H1 (cell line): ENCODE results near the gene LMBR1. TPM values are rescaled to one million over a fixed set of nuclear protein-coding genes. Genes with fewer than 3 reads are reported as not detected.

Experiments used
- CTCF ChIA-PET: fragments of 300-600 bp; sonication (Branson Sonifier 250); formaldehyde crosslinking; loops from one replicate; lab custom pipeline; 2021; ENCODE audit not compliant: partially characterized antibody; lab: Charles Lee
- POLR2A ChIA-PET: fragments of 300-600 bp; sonication (Branson Sonifier 250); formaldehyde crosslinking; loops from one replicate; lab custom pipeline; 2021; ENCODE audit warnings: inconsistent platforms; ENCODE audit not compliant: partially characterized antibody; lab: Charles Lee
- DNase-seq, 2 experiments: peaks; one replicate each; pipeline versions ENCODE4 v3.0.0 to v3.0.0-alpha.2; 2010 to 2022; ENCODE audit warnings: low spot score in 2 of 2, low read depth in 1 of 2, mixed read lengths in 1 of 2
- FAIRE-seq: peaks from 2 replicates; lab custom pipeline; 2011; peaks lifted over from hg19 to GRCh38; lab: Jason Lieb, UNC
- H2AFZ ChIP-seq: 2 replicates; pipeline ENCODE4 v1.8.1; 2012; ENCODE audit warnings: low read length, inconsistent platforms
- H2AK5ac ChIP-seq: 2 replicates; pipeline ENCODE4 v1.6.1; 2013; ENCODE audit warnings: low read depth, low read length
- H2BK120ac ChIP-seq: replicated peaks from 2 replicates; pipeline ENCODE3; 2013; ENCODE audit warnings: low read depth, low read length, inconsistent platforms
- H2BK12ac ChIP-seq: 2 replicates; pipeline ENCODE4 v1.6.1; 2013; ENCODE audit warnings: low read depth, low read length
- H2BK15ac ChIP-seq: 2 replicates; pipeline ENCODE4 v1.6.1; 2013; ENCODE audit warnings: low read length
- H2BK20ac ChIP-seq: 2 replicates; pipeline ENCODE4 v1.6.1; 2013; ENCODE audit warnings: low read length
- H2BK5ac ChIP-seq: 2 replicates; pipeline ENCODE4 v1.6.1; 2013; ENCODE audit warnings: low read depth, low read length
- H3K14ac ChIP-seq: 2 replicates; pipeline ENCODE4 v1.6.1; 2013; ENCODE audit warnings: inconsistent platforms; ENCODE audit not compliant: insufficient read length
- H3K18ac ChIP-seq: 2 replicates; pipeline ENCODE4 v1.6.1; 2013; ENCODE audit warnings: low read length; ENCODE audit errors: extremely low read depth
- H3K23ac ChIP-seq: 2 replicates; pipeline ENCODE4 v1.6.1; 2013; ENCODE audit warnings: inconsistent platforms; ENCODE audit not compliant: insufficient read length
- H3K23me2 ChIP-seq: 2 replicates; pipeline ENCODE4 v1.6.1; 2013; ENCODE audit warnings: low read depth, low read length
- H3K27ac ChIP-seq: 2 replicates; pipeline ENCODE4 v1.6.1; 2011; ENCODE audit warnings: low read depth, low read length, inconsistent platforms
- H3K27me3 ChIP-seq, 4 experiments: replicated peaks in 1 of 4; 1 replicate in 1 of 4; 2 replicates in 3 of 4; pipeline versions ENCODE4 v1.6.1 to v1.8.1; 2011 to 2013; ENCODE audit warnings: low read length in 3 of 4, mild to moderate bottlenecking in 3 of 4, inconsistent platforms in 2 of 4, mixed read lengths in 2 of 4, moderate library complexity in 1 of 4; ENCODE audit not compliant: control insufficient read depth in 3 of 4, insufficient read depth in 3 of 4; ENCODE audit errors: extremely low read depth in 1 of 4
- H3K36me3 ChIP-seq, 4 experiments: 2 replicates each; pipeline versions ENCODE4 v1.6.1 to v1.8.1; 2011 to 2013; ENCODE audit warnings: mild to moderate bottlenecking in 4 of 4, low read length in 3 of 4, moderate library complexity in 2 of 4, control low read depth in 1 of 4, inconsistent platforms in 1 of 4; ENCODE audit not compliant: insufficient read depth in 4 of 4, control insufficient read depth in 2 of 4
- H3K4ac ChIP-seq: replicated peaks from 2 replicates; pipeline ENCODE3; 2013; ENCODE audit warnings: low read length, low read depth, mixed read lengths, inconsistent platforms; ENCODE audit not compliant: insufficient read length
- H3K4me1 ChIP-seq, 4 experiments: replicated peaks in 1 of 4; 1 replicate in 1 of 4; 2 replicates in 3 of 4; pipeline versions ENCODE4 v1.6.1 to v1.8.1; 2011 to 2013; ENCODE audit warnings: low read length in 3 of 4, inconsistent platforms in 2 of 4, mixed read lengths in 1 of 4; ENCODE audit not compliant: insufficient read depth in 4 of 4, control insufficient read depth in 3 of 4
- H3K4me2 ChIP-seq, 2 experiments: 2 replicates each; pipeline versions ENCODE4 v1.6.1 to v1.8.1; 2011 to 2013; ENCODE audit warnings: low read depth in 2 of 2, low read length in 2 of 2, control low read depth in 1 of 2, inconsistent platforms in 1 of 2, mild to moderate bottlenecking in 1 of 2; ENCODE audit not compliant: insufficient read depth in 1 of 2
- H3K4me3 ChIP-seq, 4 experiments: fragments of 200-600, 300-600 bp in 1 of 4; sonication (generic), shearing (Covaris generic), sonication (Bioruptor Twin) in 1 of 4; 2 replicates each; pipeline versions ENCODE4 v1.5.1 to v1.8.1; 2011 to 2016; ENCODE audit warnings: low read length in 4 of 4, low read depth in 3 of 4, control low read depth in 2 of 4, inconsistent platforms in 2 of 4, mild to moderate bottlenecking in 2 of 4, mixed read lengths in 1 of 4, moderate library complexity in 1 of 4; ENCODE audit not compliant: insufficient read depth in 2 of 4; ENCODE audit errors: extremely low read depth in 1 of 4
- H3K56ac ChIP-seq: replicated peaks from 2 replicates; pipeline ENCODE3; 2013; ENCODE audit warnings: low read depth, mild to moderate bottlenecking, mixed read lengths, low read length, inconsistent platforms; ENCODE audit not compliant: insufficient read length
- H3K79me1 ChIP-seq: 2 replicates; pipeline ENCODE4 v1.6.1; 2013; ENCODE audit warnings: low read depth, low read length, control low read depth
- H3K79me2 ChIP-seq, 2 experiments: 2 replicates each; pipeline versions ENCODE4 v1.6.1 to v1.8.1; 2012 to 2013; ENCODE audit warnings: low read length in 2 of 2, mild to moderate bottlenecking in 2 of 2, inconsistent platforms in 1 of 2; ENCODE audit not compliant: insufficient read depth in 2 of 2, control insufficient read depth in 1 of 2
- H3K9ac ChIP-seq, 4 experiments: replicated peaks in 1 of 4; 1 replicate in 1 of 4; 2 replicates in 3 of 4; pipeline versions ENCODE4 v1.6.1 to v1.8.1; 2011 to 2013; ENCODE audit warnings: low read depth in 3 of 4, low read length in 3 of 4, control low read depth in 2 of 4, mild to moderate bottlenecking in 2 of 4, moderate library complexity in 2 of 4, inconsistent platforms in 1 of 4; ENCODE audit errors: extremely low read depth in 1 of 4
- H3K9me3 ChIP-seq, 2 experiments: 2 replicates each; pipeline versions ENCODE4 v1.6.1 to v1.8.1; 2012 to 2013; ENCODE audit warnings: mild to moderate bottlenecking in 2 of 2, moderate library complexity in 2 of 2, control low read depth in 1 of 2, inconsistent platforms in 1 of 2, low read depth in 1 of 2, low read length in 1 of 2, mixed read lengths in 1 of 2; ENCODE audit not compliant: insufficient read depth in 2 of 2
- H4K20me1 ChIP-seq, 2 experiments: replicated peaks in 1 of 2; 2 replicates each; pipeline versions ENCODE3 to v1.8.1; 2011 to 2013; ENCODE audit warnings: inconsistent platforms in 2 of 2, low read length in 2 of 2, mild to moderate bottlenecking in 1 of 2; ENCODE audit not compliant: insufficient read depth in 2 of 2, control insufficient read depth in 1 of 2
- H4K5ac ChIP-seq: 2 replicates; pipeline ENCODE4 v1.6.1; 2013; ENCODE audit warnings: low read length, low read depth, mixed read lengths, inconsistent platforms; ENCODE audit not compliant: insufficient read length
- H4K8ac ChIP-seq: 2 replicates; pipeline ENCODE4 v1.8.0; 2013; ENCODE audit warnings: mild to moderate bottlenecking, moderate library complexity, low read length, inconsistent platforms; ENCODE audit not compliant: insufficient read depth; ENCODE audit errors: extremely low read depth
- H4K91ac ChIP-seq: replicated peaks from 2 replicates; pipeline ENCODE3; 2013; ENCODE audit warnings: low read length, mixed read lengths, inconsistent platforms; ENCODE audit not compliant: insufficient read length
- ASH2L ChIP-seq: fragments of 200-600, 300-600 bp; sonication (generic); IDR thresholded peaks from one replicate; pipeline ENCODE4 v1.7.1; 2017; ENCODE audit warnings: low read length
- CBX5 ChIP-seq: fragments of 300-800, 300-1000 bp; sonication (generic); IDR thresholded peaks from 2 replicates; pipeline ENCODE4 v1.7.1; 2016; ENCODE audit warnings: antibody characterized with exemption, low read length, low read depth
- HDAC2 ChIP-seq, 2 experiments: fragments of 300-600 bp in 1 of 2; sonication (generic) in 1 of 2; IDR thresholded peaks; 2 replicates each; pipeline ENCODE4 v1.6.1; 2011 to 2012; ENCODE audit warnings: low read depth in 2 of 2, low read length in 2 of 2, mild to moderate bottlenecking in 2 of 2, moderate library complexity in 2 of 2, borderline replicate concordance in 1 of 2, inconsistent platforms in 1 of 2
- HDAC6 ChIP-seq: IDR thresholded peaks from one replicate; pipeline ENCODE4 v1.7.1; 2012; ENCODE audit warnings: low read depth, mild to moderate bottlenecking, inconsistent platforms, low read length, moderate library complexity
- KDM4A ChIP-seq: IDR thresholded peaks from one replicate; pipeline ENCODE4 v1.7.1; 2012; ENCODE audit warnings: low read depth, mild to moderate bottlenecking, moderate library complexity, low read length, inconsistent platforms; ENCODE audit not compliant: severe bottlenecking
- KDM5A ChIP-seq: fragments of 200-600 bp; IDR thresholded peaks from 2 replicates; pipeline ENCODE4 v1.7.1; 2012; ENCODE audit warnings: mild to moderate bottlenecking, low read length, inconsistent platforms, mixed read lengths
- NRF1 ChIP-seq: IDR thresholded peaks from 2 replicates; pipeline ENCODE4 v1.6.1; 2011; ENCODE audit warnings: mild to moderate bottlenecking, low read depth, low read length, improper control_type of control experiment
- RFX5 ChIP-seq: IDR thresholded peaks from 2 replicates; pipeline ENCODE4 v1.6.1; 2011; ENCODE audit warnings: low read depth, low read length, improper control_type of control experiment, borderline replicate concordance
- RNF2 ChIP-seq: fragments of 200-900, 300-1000 bp; sonication (generic); IDR thresholded peaks from 2 replicates; pipeline ENCODE4 v1.7.1; 2016; ENCODE audit warnings: borderline replicate concordance, low read depth, mild to moderate bottlenecking, antibody characterized with exemption, low read length; ENCODE audit not compliant: poor library complexity, severe bottlenecking; ENCODE audit errors: missing control alignments
- SP2 ChIP-seq: IDR thresholded peaks from 2 replicates; pipeline ENCODE4 v1.6.1; 2012; ENCODE audit warnings: mild to moderate bottlenecking, low read length, inconsistent platforms
- SRF ChIP-seq: IDR thresholded peaks from 2 replicates; pipeline ENCODE4 v1.6.1; 2011; ENCODE audit warnings: mild to moderate bottlenecking, low read depth, low read length, moderate library complexity
- TAF7 ChIP-seq: optimal IDR thresholded peaks from 2 replicates; pipeline ENCODE3; 2011; ENCODE audit warnings: low read depth, mild to moderate bottlenecking, inconsistent platforms, low read length, moderate library complexity, borderline replicate concordance
- TEAD4 ChIP-seq: IDR thresholded peaks from 2 replicates; pipeline ENCODE4 v1.6.1; 2012; ENCODE audit warnings: low read depth, low read length, inconsistent platforms, mixed read lengths
- ZNF274 ChIP-seq: IDR thresholded peaks from 2 replicates; pipeline ENCODE4 v1.7.0; 2012; ENCODE audit warnings: low read length, borderline replicate concordance; ENCODE audit errors: extremely low read depth
- WGBS, 2 experiments: shearing (Covaris generic) in 1 of 2; methylation state at CpG; one replicate each; pipeline versions ENCODE4 v1.1.6 to v1.1.7; 2013 to 2015; ENCODE audit warnings: low lambda C conversion rate in 2 of 2, mixed read lengths in 2 of 2, inconsistent platforms in 1 of 2, low coverage in 1 of 2, missing lambda C conversion rate in 1 of 2; ENCODE audit not compliant: insufficient replicate concordance in 2 of 2, insufficient coverage in 1 of 2, insufficient read length in 1 of 2; ENCODE audit errors: extremely low coverage in 1 of 2, missing lambda C conversion rate in 1 of 2; 5-methylcytosine and 5-hydroxymethylcytosine counted together
- polyA plus RNA-seq, 7 experiments: library from polyadenylated mRNA; depleted of rRNA in 3 of 7; stranded (reverse) in 5 of 7; unstranded in 2 of 7; fragments of >200 nt in 5 of 7; fragments of 200-250 nt in 2 of 7; gene quantifications; 1 replicate in 5 of 7; 2 replicates in 1 of 7; 4 replicates in 1 of 7; pipeline versions ENCODE4 v1.2.1 to v1.2.3, GENCODE V29; 2011 to 2013; ENCODE audit warnings: missing spikeins in 2 of 7, mixed read lengths in 2 of 7
- total RNA-seq: library from RNA; stranded (reverse); fragmentation: NEBNext Ultra II Directional; extraction: Animal tissue kit (Norgen Biotek cat#: 25700); gene quantifications from 2 replicates; pipeline ENCODE4 v1.2.1, GENCODE V29; 2021

The LMBR1 gene
- total and polyA plus RNA-seq, 2 of the 8 experiments (the other 6 are each of a cell fraction or from before 2014, with no cell fraction given) = 15.1 to 70.4 TPM

GRCh38 chr7:156651474-156651873 is 241.5 kb downstream of the LMBR1 start:
- Histone ChIP-seq H3K56ac (no peak overlapping the region), H3K27ac (no peak overlapping the region), H3K36me3 (no peaks in the 10 kb centered on the region), H2BK120ac (no peak overlapping the region), H2AK5ac (no peak overlapping the region), H3K4me3 (no peak overlapping the region), H3K79me2 (no peaks in the 10 kb centered on the region), H3K18ac (no peak overlapping the region), H4K5ac (no peak overlapping the region), H2AFZ (no peak overlapping the region), H4K20me1 (no peaks in the 10 kb centered on the region), H3K4ac (no peak overlapping the region), H3K4me1 (peaks cover 0 to 3% (median 0%) of the 10 kb centered on the region in 4 experiments; a peak in 1 of 7 replicates), H3K9me3 (0 out of 4 replicates have a peak, but pooled peaks cover 0 to 2% of the 10 kb centered on the region in 2 experiments), H3K14ac (no peak overlapping the region), H2BK15ac (no peak overlapping the region), H3K27me3 (no peaks in the 10 kb centered on the region), H3K79me1 (no peaks in the 10 kb centered on the region), H4K91ac (no peak overlapping the region), H2BK20ac (no peak overlapping the region), H3K9ac (no peak overlapping the region), H3K4me2 (no peak overlapping the region), H2BK5ac (no peak overlapping the region), H2BK12ac (no peak overlapping the region), H4K8ac (no peak overlapping the region), H3K23me2 (no peaks in the 10 kb centered on the region), H3K23ac (no peak overlapping the region)
- DNase-seq = no peak
- FAIRE-seq = no peak
- ChIA-PET CTCF (interaction anchor here (0.7 to 2.2 kb wide), 4 partner anchors 9 to 1067 kb away, joined by 3 to 9 read pairs (median 8); no protein-coding TSS in a partner anchor), POLR2A (no interaction called here)
- WGBS, 2 experiments = 91% methylated on average over 4 of the region's 4 CpGs; no CpG with 5 or more reads in 1 of the 2 experiments
- TF ChIP-seq TAF7 (no peak), SP2 (no peak), HDAC6 (no peak), TEAD4 (no peak), KDM4A (no peak), SRF (no peak), RNF2 (no peak), RFX5 (no peak), ASH2L (no peak), CBX5 (no peak), KDM5A (no peak), NRF1 (no peak), ZNF274 (no peak), HDAC2 (IDR thresholded peaks at IDR 0.05; ENCODE audit: borderline replicate concordance in 1 of 2, low read depth in 2 of 2, low read length in 2 of 2) (no peak)
